ENCODE results near the gene COMT. TPM values are rescaled to one million over a fixed set of nuclear protein-coding genes. Genes with fewer than 3 reads are reported as not detected.

Gene COMT
- total RNA-seq, 1 experiment from 2014 or later = 109 TPM

DNA sequence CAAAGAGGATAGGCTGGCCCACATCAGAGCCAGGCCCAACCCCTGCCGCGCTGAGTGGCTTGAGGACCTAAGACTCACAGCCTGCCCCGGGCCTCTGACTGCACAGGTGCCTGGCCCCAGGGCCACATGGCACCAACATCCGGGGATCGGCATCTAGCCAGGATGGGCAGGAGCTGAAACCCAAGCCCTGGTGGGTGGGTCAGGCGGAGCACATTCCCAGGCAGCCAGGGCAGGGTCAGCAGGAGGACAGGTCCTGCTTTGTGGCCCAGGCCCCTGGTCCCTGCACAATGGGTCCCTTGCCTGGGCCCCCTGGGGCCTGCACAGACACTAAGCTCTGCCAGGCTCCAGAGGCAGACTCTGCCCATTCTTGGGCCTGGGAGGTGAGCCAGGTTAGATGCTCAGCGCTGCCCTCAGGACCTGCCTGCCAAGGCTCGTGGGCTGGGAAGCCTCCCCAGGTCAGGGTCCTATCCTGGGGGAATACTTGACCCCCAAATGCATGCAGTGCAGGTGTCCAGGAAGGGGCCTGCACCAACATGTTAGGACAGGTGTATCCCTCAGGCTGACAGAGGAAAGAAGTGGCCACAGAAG, 41.5 kb downstream of the COMT start:
- CTCF ChIA-PET = no interaction called here
- BruUV-seq (replicated peaks) = no TSS peak
- Histone ChIP-seq H3K9me3 (ENCODE audit: control insufficient read depth in 1 of 2, insufficient read depth in 1 of 2, low read depth in 1 of 2, low read length in 2 of 2) (no peaks in the 10 kb centered on the region), H3K27ac (ENCODE audit: low read depth, low read length) (peak overlapping the region; percentile 68), H3K4me3 (replicated peaks in 1 of 2; ENCODE audit: low read depth in 1 of 2, low read length in 2 of 2) (no peak overlapping the region), H3K9ac (ENCODE audit: low read length) (peak overlapping the region; percentile 60), H3K27me3 (ENCODE audit: insufficient read depth, low read length) (no peaks in the 10 kb centered on the region), H3K4me1 (ENCODE audit: control insufficient read depth in 1 of 2, insufficient read depth in 2 of 2, low read length in 2 of 2) (peaks cover 37 to 45% of the 10 kb centered on the region in 2 experiments), H3K36me3 (ENCODE audit: control insufficient read depth in 1 of 2, insufficient read depth in 2 of 2, low read length in 2 of 2) (peaks cover 3 to 6% of the 10 kb centered on the region in 2 experiments; a peak in 2 of 4 replicates), H3K79me2 (ENCODE audit: insufficient read depth, low read length) (peaks cover 16% of the 10 kb centered on the region), H3K9me2 (ENCODE audit: insufficient read depth) (no peaks in the 10 kb centered on the region), H3K4me2 (ENCODE audit: low read length) (peak overlapping the region; percentile 96), H4K20me1 (ENCODE audit: insufficient read depth) (no peaks in the 10 kb centered on the region), H2AFZ (ENCODE audit: low read depth, low read length, poor library complexity, severe bottlenecking) (no peak overlapping the region)
- intact Hi-C loops (cut with micrococcal nuclease) = loop anchor here (10.0 kb wide), 1 partner anchor 102 kb away; the partner anchor contains the start of gene DGCR8
- POLR2A ChIA-PET = no interaction called here
- TF ChIP-seq RAD21 (IDR thresholded peaks at IDR 0.05; ENCODE audit: low read depth) (no peak), ZNF274 (IDR thresholded peaks at IDR 0.05; ENCODE audit: low read depth, low read length) (no peak), SRF (IDR thresholded peaks at IDR 0.05; ENCODE audit: low read depth) (no peak), ELF1 (IDR thresholded peaks at IDR 0.05; ENCODE audit: borderline replicate concordance, low read depth) (no peak), JUND (IDR thresholded peaks at IDR 0.05) (no peak), EGR1 (IDR thresholded peaks at IDR 0.05; ENCODE audit: low read depth) (no peak), CBX3 (IDR thresholded peaks at IDR 0.05; ENCODE audit: low read depth) (no peak), ZFX (IDR thresholded peaks at IDR 0.05) (no peak), TCF7L2 (IDR thresholded peaks at IDR 0.05; ENCODE audit: borderline replicate concordance, extremely low read depth, insufficient read depth, insufficient read length) (no peak), SP1 (IDR thresholded peaks at IDR 0.05; ENCODE audit: low read depth) (no peak), POLR2A (IDR thresholded peaks at IDR 0.05; ENCODE audit: borderline replicate concordance, extremely low read depth, insufficient read depth, insufficient read length) (no peak), EZH2 (IDR thresholded peaks at IDR 0.05) (no peak), EZH2phosphoT487 (IDR thresholded peaks at IDR 0.05; ENCODE audit: borderline replicate concordance) (no peak), FOSL1 (IDR thresholded peaks at IDR 0.05; ENCODE audit: low read depth) (no peak), POLR2AphosphoS5 (IDR thresholded peaks at IDR 0.05; ENCODE audit: low read depth, low read length) (no peak)
- TF ChIP-seq, protein P1, sequence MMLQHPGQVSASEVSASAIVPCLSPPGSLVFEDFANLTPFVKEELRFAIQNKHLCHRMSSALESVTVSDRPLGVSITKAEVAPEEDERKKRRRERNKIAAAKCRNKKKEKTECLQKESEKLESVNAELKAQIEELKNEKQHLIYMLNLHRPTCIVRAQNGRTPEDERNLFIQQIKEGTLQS (IDR thresholded peaks at IDR 0.05) = no peak
- TF ChIP-seq, protein P2, sequence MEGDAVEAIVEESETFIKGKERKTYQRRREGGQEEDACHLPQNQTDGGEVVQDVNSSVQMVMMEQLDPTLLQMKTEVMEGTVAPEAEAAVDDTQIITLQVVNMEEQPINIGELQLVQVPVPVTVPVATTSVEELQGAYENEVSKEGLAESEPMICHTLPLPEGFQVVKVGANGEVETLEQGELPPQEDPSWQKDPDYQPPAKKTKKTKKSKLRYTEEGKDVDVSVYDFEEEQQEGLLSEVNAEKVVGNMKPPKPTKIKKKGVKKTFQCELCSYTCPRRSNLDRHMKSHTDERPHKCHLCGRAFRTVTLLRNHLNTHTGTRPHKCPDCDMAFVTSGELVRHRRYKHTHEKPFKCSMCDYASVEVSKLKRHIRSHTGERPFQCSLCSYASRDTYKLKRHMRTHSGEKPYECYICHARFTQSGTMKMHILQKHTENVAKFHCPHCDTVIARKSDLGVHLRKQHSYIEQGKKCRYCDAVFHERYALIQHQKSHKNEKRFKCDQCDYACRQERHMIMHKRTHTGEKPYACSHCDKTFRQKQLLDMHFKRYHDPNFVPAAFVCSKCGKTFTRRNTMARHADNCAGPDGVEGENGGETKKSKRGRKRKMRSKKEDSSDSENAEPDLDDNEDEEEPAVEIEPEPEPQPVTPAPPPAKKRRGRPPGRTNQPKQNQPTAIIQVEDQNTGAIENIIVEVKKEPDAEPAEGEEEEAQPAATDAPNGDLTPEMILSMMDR (IDR thresholded peaks at IDR 0.05 in 2 of 3, conservative IDR thresholded peaks at IDR 0.05 in 1 of 3; ENCODE audit: borderline replicate concordance in 1 of 3, insufficient read depth in 1 of 3, low read depth in 2 of 3, low read length in 2 of 3) = no peak
- TF ChIP-seq, protein P3, sequence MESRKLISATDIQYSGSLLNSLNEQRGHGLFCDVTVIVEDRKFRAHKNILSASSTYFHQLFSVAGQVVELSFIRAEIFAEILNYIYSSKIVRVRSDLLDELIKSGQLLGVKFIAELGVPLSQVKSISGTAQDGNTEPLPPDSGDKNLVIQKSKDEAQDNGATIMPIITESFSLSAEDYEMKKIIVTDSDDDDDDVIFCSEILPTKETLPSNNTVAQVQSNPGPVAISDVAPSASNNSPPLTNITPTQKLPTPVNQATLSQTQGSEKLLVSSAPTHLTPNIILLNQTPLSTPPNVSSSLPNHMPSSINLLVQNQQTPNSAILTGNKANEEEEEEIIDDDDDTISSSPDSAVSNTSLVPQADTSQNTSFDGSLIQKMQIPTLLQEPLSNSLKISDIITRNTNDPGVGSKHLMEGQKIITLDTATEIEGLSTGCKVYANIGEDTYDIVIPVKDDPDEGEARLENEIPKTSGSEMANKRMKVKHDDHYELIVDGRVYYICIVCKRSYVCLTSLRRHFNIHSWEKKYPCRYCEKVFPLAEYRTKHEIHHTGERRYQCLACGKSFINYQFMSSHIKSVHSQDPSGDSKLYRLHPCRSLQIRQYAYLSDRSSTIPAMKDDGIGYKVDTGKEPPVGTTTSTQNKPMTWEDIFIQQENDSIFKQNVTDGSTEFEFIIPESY (IDR thresholded peaks at IDR 0.05; ENCODE audit: extremely low read depth, insufficient replicate concordance, low read length) = no peak
- ATAC-seq (no peak), DNase-seq (ENCODE audit: low read depth, low spot score) (no peak)
- RAD21 ChIA-PET (ENCODE audit: low non-redundant PET in 1 of 2, low total read pairs in 2 of 2, uncharacterized antibody in 2 of 2, unreplicated experiment in 2 of 2) = no interaction called here
